HEK293 (cell line): Measurements from ENCODE around the gene TUBGCP6.

Source experiments
- CTCF ChIA-PET: fragments of 350-600 bp; formaldehyde crosslinking; extraction: SDS; loops from one replicate; lab custom pipeline; 2021; ENCODE audit warnings: antibody characterized with exemption; lab: Yijun Ruan, JAX
- POLR2A ChIA-PET: fragments of 300-600 bp; formaldehyde crosslinking; extraction: SDS; loops from one replicate; lab custom pipeline; 2020; ENCODE audit warnings: antibody characterized with exemption, inconsistent platforms; lab: Yijun Ruan, JAX
- H3K27ac ChIP-seq: fragments of 200-500 bp; sonication (Bioruptor generic); 2 replicates; pipeline ENCODE4 v1.5.1; 2014; ENCODE audit warnings: low read depth, low read length, control low read depth, inconsistent platforms; ENCODE audit errors: extremely low read depth
- H3K36me3 ChIP-seq, 2 experiments: fragments of 200-500 bp in 1 of 2; sonication (Bioruptor generic) in 1 of 2; 1 replicate in 1 of 2; 2 replicates in 1 of 2; pipeline ENCODE4 v1.5.1; 2014 to 2017; ENCODE audit warnings: inconsistent platforms in 2 of 2, low read length in 2 of 2; ENCODE audit not compliant: control insufficient read depth in 2 of 2, insufficient read depth in 1 of 2
- H3K4me1 ChIP-seq: fragments of 200-500 bp; sonication (Bioruptor generic); 2 replicates; pipeline ENCODE4 v1.5.1; 2014; ENCODE audit warnings: mild to moderate bottlenecking, low read length, inconsistent platforms; ENCODE audit not compliant: control insufficient read depth, insufficient read depth
- H3K4me3 ChIP-seq: 2 replicates; pipeline ENCODE4 v1.5.1; 2011; ENCODE audit warnings: low read depth, mild to moderate bottlenecking, control low read depth, low read length, moderate library complexity
- H3K9me3 ChIP-seq: fragments of 200-500 bp; sonication (Bioruptor generic); 2 replicates; pipeline ENCODE4 v1.5.1; 2014; ENCODE audit warnings: low read depth, low read length, inconsistent platforms; ENCODE audit not compliant: control insufficient read depth, insufficient read depth
- MYNN ChIP-seq: fragments of 450-650 bp; formaldehyde crosslinking; IDR thresholded peaks from 2 replicates; pipeline ENCODE4 v1.5.1; 2016; ENCODE audit warnings: missing biosample characterization, missing genetic modification characterization, borderline replicate concordance
- MZF1 ChIP-seq: fragments of 450-650 bp; formaldehyde crosslinking; IDR thresholded peaks from 2 replicates; pipeline ENCODE4 v1.5.1; 2017; ENCODE audit warnings: missing biosample characterization, missing genetic modification characterization, borderline replicate concordance
- SALL2 ChIP-seq: fragments of 450-650 bp; formaldehyde crosslinking; IDR thresholded peaks from 2 replicates; pipeline ENCODE4 v1.5.0; 2017; ENCODE audit warnings: missing biosample characterization, mild to moderate bottlenecking, missing genetic modification characterization, borderline replicate concordance
- SETDB1 ChIP-seq: IDR thresholded peaks from one replicate; pipeline ENCODE4 v1.6.1; 2017; ENCODE audit warnings: mild to moderate bottlenecking, low read length, moderate library complexity, mixed read lengths; ENCODE audit not compliant: insufficient read length
- SP3 ChIP-seq: fragments of 450-650 bp; formaldehyde crosslinking; IDR thresholded peaks from 2 replicates; pipeline ENCODE4 v1.5.1; 2016; ENCODE audit warnings: missing biosample characterization, missing genetic modification characterization
- ZBTB17 ChIP-seq: fragments of 450-650 bp; formaldehyde crosslinking; IDR thresholded peaks from 2 replicates; pipeline ENCODE4 v1.5.1; 2016; ENCODE audit warnings: missing biosample characterization, missing genetic modification characterization
- ZBTB7A ChIP-seq: fragments of 450-650 bp; formaldehyde crosslinking; IDR thresholded peaks from 2 replicates; pipeline ENCODE4 v1.5.1; 2016; ENCODE audit warnings: low read depth, missing biosample characterization, missing genetic modification characterization
- ZBTB8A ChIP-seq: fragments of 450-650 bp; formaldehyde crosslinking; IDR thresholded peaks from 2 replicates; pipeline ENCODE4 v1.5.1; 2016; ENCODE audit warnings: missing biosample characterization, missing genetic modification characterization
- ZFHX2 ChIP-seq: fragments of 450-650 bp; formaldehyde crosslinking; conservative IDR thresholded peaks from 2 replicates; pipeline ENCODE4 v1.5.1; 2016; ENCODE audit warnings: missing biosample characterization, missing genetic modification characterization
- ZNF121 ChIP-seq: fragments of 450-650 bp; formaldehyde crosslinking; IDR thresholded peaks from 2 replicates; pipeline ENCODE4 v1.5.1; 2016; ENCODE audit warnings: missing biosample characterization, missing genetic modification characterization
- ZNF221 ChIP-seq: fragments of 450-650 bp; formaldehyde crosslinking; IDR thresholded peaks from 2 replicates; pipeline ENCODE4 v1.5.1; 2017; ENCODE audit warnings: missing biosample characterization, missing genetic modification characterization, borderline replicate concordance
- ZNF324 ChIP-seq: fragments of 450-650 bp; formaldehyde crosslinking; IDR thresholded peaks from 2 replicates; pipeline ENCODE4 v1.5.1; 2016; ENCODE audit warnings: missing biosample characterization, missing genetic modification characterization
- ZNF449 ChIP-seq: fragments of 450-650 bp; formaldehyde crosslinking; IDR thresholded peaks from 2 replicates; pipeline ENCODE4 v1.5.1; 2017; ENCODE audit warnings: missing biosample characterization, mild to moderate bottlenecking, missing genetic modification characterization, moderate library complexity
- ZNF529 ChIP-seq: fragments of 450-650 bp; formaldehyde crosslinking; IDR thresholded peaks from 2 replicates; pipeline ENCODE4 v1.5.1; 2017; ENCODE audit warnings: missing genetic modification characterization, missing biosample characterization; ENCODE audit not compliant: insufficient replicate concordance
- ZNF600 ChIP-seq: fragments of 450-650 bp; formaldehyde crosslinking; IDR thresholded peaks from 2 replicates; pipeline ENCODE4 v1.5.1; 2016; ENCODE audit warnings: missing biosample characterization, missing genetic modification characterization
- ZNF629 ChIP-seq: fragments of 450-650 bp; formaldehyde crosslinking; IDR thresholded peaks from 2 replicates; pipeline ENCODE4 v1.5.1; 2017; ENCODE audit warnings: missing biosample characterization, missing genetic modification characterization
- ZNF664 ChIP-seq: fragments of 450-650 bp; formaldehyde crosslinking; IDR thresholded peaks from 2 replicates; pipeline ENCODE4 v1.5.1; 2016; ENCODE audit warnings: missing biosample characterization, missing genetic modification characterization
- ZNF701 ChIP-seq: fragments of 450-650 bp; formaldehyde crosslinking; IDR thresholded peaks from 2 replicates; pipeline ENCODE4 v1.5.1; 2016; ENCODE audit warnings: missing biosample characterization, missing genetic modification characterization
- ZNF704 ChIP-seq: fragments of 450-650 bp; formaldehyde crosslinking; IDR thresholded peaks from 2 replicates; pipeline ENCODE4 v1.5.1; 2016; ENCODE audit warnings: missing biosample characterization, missing genetic modification characterization
- ZNF707 ChIP-seq: fragments of 450-650 bp; formaldehyde crosslinking; IDR thresholded peaks from 2 replicates; pipeline ENCODE4 v1.5.1; 2016; ENCODE audit warnings: missing biosample characterization, missing genetic modification characterization
- ZNF76 ChIP-seq: fragments of 450-650 bp; formaldehyde crosslinking; IDR thresholded peaks from 2 replicates; pipeline ENCODE4; 2016; ENCODE audit warnings: low read depth, missing biosample characterization, missing genetic modification characterization, borderline replicate concordance
- ZNF768 ChIP-seq: fragments of 450-650 bp; formaldehyde crosslinking; IDR thresholded peaks from 2 replicates; pipeline ENCODE4 v1.5.1; 2018; ENCODE audit warnings: missing biosample characterization, mild to moderate bottlenecking, missing genetic modification characterization
- TF ChIP-seq, protein P1 (sequence below): fragments of 450-650 bp; formaldehyde crosslinking; IDR thresholded peaks from 2 replicates; pipeline ENCODE4 v1.5.1; 2016; ENCODE audit warnings: missing biosample characterization, missing genetic modification characterization

The TUBGCP6 gene

GRCh38 chr22:50211147-50211546 is 33.7 kb downstream of the TUBGCP6 start:
- H3K36me3 ChIP-seq = peaks cover 33 to 90% of the 10 kb centered on the region in 2 experiments
- POLR2A ChIA-PET = interaction anchor here (0.6 kb wide), 1 partner anchor 116 kb away, joined by 3 read pairs; the partner anchor contains the start of gene DENND6B

DNA sequence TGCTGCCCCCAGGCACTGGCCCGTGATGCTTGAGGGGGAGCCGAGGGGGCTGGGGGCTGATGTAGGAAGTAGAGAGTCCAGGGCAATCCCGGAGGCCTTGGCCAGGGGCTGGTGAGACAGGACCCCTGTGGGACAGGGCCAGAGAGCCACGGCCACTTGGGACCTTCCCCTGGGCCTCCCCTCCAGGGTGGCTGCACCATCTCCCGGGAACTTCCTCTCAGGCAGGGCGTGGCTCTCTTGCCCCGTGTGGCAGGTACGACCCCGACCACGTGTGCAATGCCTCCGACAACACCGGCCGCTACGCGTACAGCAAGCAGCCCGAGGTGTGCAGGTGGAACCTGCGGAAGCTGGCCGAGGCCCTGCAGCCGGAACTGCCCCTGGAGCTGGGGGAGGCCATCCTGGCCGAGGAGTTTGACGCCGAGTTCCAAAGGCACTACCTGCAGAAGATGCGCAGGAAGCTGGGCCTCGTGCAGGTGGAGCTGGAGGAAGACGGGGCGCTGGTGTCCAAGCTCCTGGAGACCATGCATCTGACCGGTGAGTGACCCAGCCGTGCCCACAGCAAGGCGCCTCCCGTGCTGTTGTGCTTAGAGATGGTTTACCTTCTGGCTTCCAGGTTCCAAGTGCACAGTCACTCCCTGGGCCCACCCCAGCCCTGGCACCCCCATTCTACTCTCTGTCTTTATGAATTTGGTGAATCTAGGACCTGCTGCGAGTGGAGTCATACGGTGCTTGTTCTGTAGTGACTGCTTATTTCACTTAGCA is 34.3 kb downstream of the TUBGCP6 start:
- CTCF ChIA-PET = interaction anchor here (2.7 kb wide), 1 partner anchor 60 kb away, joined by 24 read pairs; no protein-coding TSS in a partner anchor
- Histone ChIP-seq H3K4me1 (no peaks in the 10 kb centered on the region), H3K36me3 (peaks cover 33 to 90% of the 10 kb centered on the region in 2 experiments), H3K4me3 (no peak overlapping the region), H3K27ac (no peak overlapping the region), H3K9me3 (no peaks in the 10 kb centered on the region)
- TF ChIP-seq ZNF629 = no peak
- no peak for TF ChIP-seq MZF1 (tag by site-specific recombination)
- TF ChIP-seq MYNN (tag by site-specific recombination) = no peak
- TF ChIP-seq ZNF121 = 0 out of 2 replicates have a peak, but pooled peaks have one; percentile 7
- TF ChIP-seq ZNF704 (tag by site-specific recombination) = no peak
- POLR2A ChIA-PET = no interaction called here

More at GRCh38 chr22:50211147-50211546, 33.7 kb downstream of the TUBGCP6 start:
- TF ChIP-seq ZNF600 (tag by site-specific recombination) (0 out of 2 replicates have a peak, but pooled peaks have one; percentile 24), ZNF449 (no peak), SETDB1 (no peak), ZNF324 (no peak)
- TF ChIP-seq, all 188 proteins: peak for 1
- no peaks in the 10 kb centered on the region for H3K9me3 ChIP-seq
- H3K4me1 ChIP-seq = no peaks in the 10 kb centered on the region
- H3K27ac ChIP-seq = no peak overlapping the region
- H3K4me3 ChIP-seq = no peak overlapping the region
- CTCF ChIA-PET = interaction anchor here (2.7 kb wide), 1 partner anchor 61 kb away, joined by 24 read pairs; no protein-coding TSS in a partner anchor

DNA sequence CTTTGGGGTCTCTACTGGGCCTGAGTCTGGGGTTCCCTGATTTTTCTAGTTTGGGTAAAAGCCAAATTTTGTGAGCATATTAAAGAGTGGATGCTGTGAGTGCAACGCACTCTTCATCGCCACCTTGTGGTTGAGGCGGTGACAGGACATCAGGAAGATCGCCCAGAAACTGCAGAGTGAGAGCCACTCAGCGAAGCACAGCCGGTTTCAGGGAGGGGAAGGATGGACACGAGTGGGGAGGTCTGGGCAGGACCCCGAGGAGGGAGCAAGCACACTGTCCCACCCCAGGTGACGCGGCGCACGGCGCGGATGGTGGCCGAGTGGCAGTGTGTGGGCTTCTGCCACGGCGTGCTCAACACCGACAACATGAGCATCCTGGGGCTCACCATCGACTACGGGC is 34.9 kb downstream of the TUBGCP6 start:
- no peaks in the 10 kb centered on the region for H3K9me3 ChIP-seq
- no peaks in the 10 kb centered on the region for H3K4me1 ChIP-seq
- H3K36me3 ChIP-seq = peaks cover 30 to 89% of the 10 kb centered on the region in 2 experiments
- POLR2A ChIA-PET = no interaction called here
- no peak overlapping the region for H3K4me3 ChIP-seq
- CTCF ChIA-PET = interaction anchor here (1.2 to 2.7 kb wide), 2 partner anchors 33 to 60 kb away, joined by 4 to 24 read pairs; no protein-coding TSS in a partner anchor
- no peak overlapping the region for H3K27ac ChIP-seq
- no peak for TF ChIP-seq ZNF221 (tag by site-specific recombination)
- no peak for TF ChIP-seq SALL2 (tag by site-specific recombination)
- TF ChIP-seq ZNF701 (tag by site-specific recombination) = no peak
- TF ChIP-seq ZNF529 (tag by site-specific recombination) = no peak
- no peak for TF ChIP-seq ZNF76 (tag by site-specific recombination)
- peak; percentile 31; the same call in 1 of the 2 replicates for TF ChIP-seq ZNF768 (tag by site-specific recombination)
- no peak for TF ChIP-seq SP3
- TF ChIP-seq, protein P1, sequence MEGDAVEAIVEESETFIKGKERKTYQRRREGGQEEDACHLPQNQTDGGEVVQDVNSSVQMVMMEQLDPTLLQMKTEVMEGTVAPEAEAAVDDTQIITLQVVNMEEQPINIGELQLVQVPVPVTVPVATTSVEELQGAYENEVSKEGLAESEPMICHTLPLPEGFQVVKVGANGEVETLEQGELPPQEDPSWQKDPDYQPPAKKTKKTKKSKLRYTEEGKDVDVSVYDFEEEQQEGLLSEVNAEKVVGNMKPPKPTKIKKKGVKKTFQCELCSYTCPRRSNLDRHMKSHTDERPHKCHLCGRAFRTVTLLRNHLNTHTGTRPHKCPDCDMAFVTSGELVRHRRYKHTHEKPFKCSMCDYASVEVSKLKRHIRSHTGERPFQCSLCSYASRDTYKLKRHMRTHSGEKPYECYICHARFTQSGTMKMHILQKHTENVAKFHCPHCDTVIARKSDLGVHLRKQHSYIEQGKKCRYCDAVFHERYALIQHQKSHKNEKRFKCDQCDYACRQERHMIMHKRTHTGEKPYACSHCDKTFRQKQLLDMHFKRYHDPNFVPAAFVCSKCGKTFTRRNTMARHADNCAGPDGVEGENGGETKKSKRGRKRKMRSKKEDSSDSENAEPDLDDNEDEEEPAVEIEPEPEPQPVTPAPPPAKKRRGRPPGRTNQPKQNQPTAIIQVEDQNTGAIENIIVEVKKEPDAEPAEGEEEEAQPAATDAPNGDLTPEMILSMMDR (tag by site-specific recombination) = peak; percentile 70
- no peak for TF ChIP-seq ZNF664 (tag by site-specific recombination)
- no peak for TF ChIP-seq ZBTB8A (tag by site-specific recombination)
- no peak for TF ChIP-seq ZNF449
- no peak for TF ChIP-seq ZBTB7A (tag by site-specific recombination)
- TF ChIP-seq ZBTB17 = no peak
- no peak for TF ChIP-seq ZNF707 (tag by site-specific recombination)
- no peak for TF ChIP-seq ZFHX2 (tag by site-specific recombination)
- no peak for TF ChIP-seq ZNF324
